Stimulated activated naive CD8-positive, alpha-beta T cell treated with anti-CD3 and anti-CD28 coated beads, Interleukin-15, amount 100 ng/mL, for 72 hours (primary cell): ENCODE data around the gene ZNF662.
A peak's percentile ranks its signal among the peaks of the same experiment; 100 is the strongest.

ENCODE experiments used
- ATAC-seq: fragments of 150-1000 bp; cut with Tn5 transposase; 2 replicates; pipeline ENCODE4 v1.10.0; 2021; ENCODE audit warnings: mild to moderate bottlenecking, moderate library complexity
- DNase-seq, 2 donors: peaks; one replicate each; pipeline ENCODE4 v3.0.0; 2021 to 2022
- H3K27ac Mint-ChIP-seq, 2 donors: one replicate each; pipeline ENCODE4 v1.8.0; 2022; ENCODE audit warnings: mild to moderate bottlenecking in 2 of 2, mixed read lengths in 2 of 2, moderate library complexity in 2 of 2
- H3K27me3 Mint-ChIP-seq: one replicate; pipeline ENCODE4 v1.8.0; 2022; ENCODE audit warnings: mixed read lengths
- H3K4me1 Mint-ChIP-seq: one replicate; pipeline ENCODE4 v1.8.0; 2022; ENCODE audit warnings: mild to moderate bottlenecking, mixed read lengths
- H3K4me3 Mint-ChIP-seq, 2 donors: one replicate each; pipeline ENCODE4 v1.8.0; 2022; ENCODE audit warnings: mild to moderate bottlenecking in 2 of 2, mixed read lengths in 2 of 2, moderate library complexity in 1 of 2
- H3K9me3 Mint-ChIP-seq, 2 donors: one replicate each; pipeline ENCODE4 v1.8.0; 2022; ENCODE audit warnings: mixed read lengths in 2 of 2

Gene ZNF662

GRCh38 chr3:42902257-42902656, 3.7 kb upstream of the ZNF662 start:
- Mint-ChIP-seq H3K4me1 (peaks cover 19% of the 10 kb centered on the region), H3K9me3 (peaks cover 0 to 13% of the 10 kb centered on the region in 2 donors), H3K4me3 (no peak overlapping the region), H3K27me3 (peaks cover 28% of the 10 kb centered on the region), H3K27ac (no peak overlapping the region)
- ATAC-seq (no peak), DNase-seq (no peak)

GRCh38 chr3:42904076-42904475, 1.9 kb upstream of the ZNF662 start:
- H3K4me3 Mint-ChIP-seq = no peak overlapping the region
- H3K27me3 Mint-ChIP-seq = peaks cover 29% of the 10 kb centered on the region
- peaks cover 29% of the 10 kb centered on the region for H3K4me1 Mint-ChIP-seq
- peaks cover 0 to 13% of the 10 kb centered on the region in 2 donors for H3K9me3 Mint-ChIP-seq
- no peak overlapping the region for H3K27ac Mint-ChIP-seq
- ATAC-seq = no peak
- DNase-seq = no peak

DNA sequence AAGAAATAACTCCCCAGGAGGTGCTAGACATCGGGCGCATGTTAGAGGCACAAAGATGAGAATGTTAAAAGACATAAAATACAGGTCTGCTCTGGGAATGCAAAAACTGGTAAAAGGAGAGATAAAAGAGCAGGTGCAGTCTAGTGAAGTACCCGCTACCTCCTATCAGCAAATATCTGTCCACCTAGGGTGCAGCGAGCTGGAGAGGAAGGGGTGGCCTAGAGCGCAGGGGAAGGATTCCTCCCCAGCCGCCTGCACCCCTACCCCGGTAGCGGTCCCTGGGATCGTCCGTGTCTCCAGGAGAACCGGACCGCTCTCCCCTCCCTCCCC, 237 bp upstream of the ZNF662 start:
- Mint-ChIP-seq H3K4me3 (peak overlapping the region; percentile 63 to 74), H3K4me1 (peaks cover 29% of the 10 kb centered on the region), H3K27ac (peak overlapping the region; percentile 94 to 95), H3K9me3 (peaks cover 8 to 17% of the 10 kb centered on the region in 2 donors), H3K27me3 (peaks cover 29% of the 10 kb centered on the region)
- ATAC-seq = peak; percentile 73
- no peak for DNase-seq

- H3K27ac Mint-ChIP-seq = peak overlapping the region in 1 of 2 donors; percentile 5
- H3K9me3 Mint-ChIP-seq = peaks cover 18 to 23% of the 10 kb centered on the region in 2 donors
- H3K4me3 Mint-ChIP-seq = peak overlapping the region; percentile 63 to 74
- peaks cover 29% of the 10 kb centered on the region for H3K4me1 Mint-ChIP-seq
- DNase-seq = no peak
- peaks cover 29% of the 10 kb centered on the region for H3K27me3 Mint-ChIP-seq
- no peak for ATAC-seq
Measured at GRCh38 chr3:42906848-42907183, 874 bp downstream of the ZNF662 start.

DNA sequence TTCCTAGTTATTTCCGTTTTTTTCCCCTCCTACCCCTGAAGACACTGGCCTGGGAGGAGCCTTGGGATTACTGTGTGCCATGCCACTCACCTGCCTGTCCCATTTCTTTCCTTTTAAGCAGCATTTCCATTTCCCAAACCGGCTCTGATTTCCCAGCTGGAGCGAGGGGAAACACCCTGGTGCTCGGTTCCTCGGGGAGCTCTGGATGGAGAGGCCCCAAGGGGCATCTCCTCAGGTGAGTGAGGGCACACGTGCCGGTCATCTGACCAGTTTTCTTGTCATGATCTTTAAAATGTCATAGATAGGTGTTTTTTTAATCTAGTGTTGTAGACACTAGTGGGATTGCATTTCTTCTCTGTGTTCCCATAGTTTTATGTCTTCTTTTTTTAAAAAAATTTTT, 2.7 kb downstream of the ZNF662 start:
- DNase-seq (no peak), ATAC-seq (no peak)
- H3K4me3 Mint-ChIP-seq = no peak overlapping the region
- H3K27me3 Mint-ChIP-seq = peaks cover 26% of the 10 kb centered on the region
- peaks cover 29% of the 10 kb centered on the region for H3K4me1 Mint-ChIP-seq
- H3K27ac Mint-ChIP-seq = peak overlapping the region in 1 of 2 donors; percentile 9
- H3K9me3 Mint-ChIP-seq = peaks cover 27 to 30% of the 10 kb centered on the region in 2 donors

DNA sequence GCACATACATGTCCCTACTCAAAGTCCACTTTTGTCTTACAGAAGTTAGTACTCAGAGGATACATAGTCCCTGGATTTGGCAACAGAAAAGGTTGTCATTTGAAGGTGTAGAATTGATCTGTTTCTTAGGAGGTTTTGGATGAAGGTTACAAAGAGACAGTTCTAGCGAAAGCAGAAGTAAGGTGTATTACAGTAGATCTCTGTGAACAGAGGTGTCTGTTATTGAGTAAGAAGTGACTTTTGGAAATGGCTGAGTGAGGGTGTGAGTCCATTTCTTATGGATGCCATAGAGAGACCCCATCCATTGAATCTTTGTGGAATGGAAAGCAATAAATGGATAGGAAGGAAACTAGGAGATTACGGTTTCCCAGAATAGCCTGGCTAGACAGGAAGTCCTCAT, 5.6 kb downstream of the ZNF662 start:
- Mint-ChIP-seq H3K27me3 (peaks cover 8% of the 10 kb centered on the region), H3K4me3 (no peak overlapping the region), H3K9me3 (peaks cover 42 to 55% of the 10 kb centered on the region in 2 donors), H3K27ac (no peak overlapping the region), H3K4me1 (peaks cover 17% of the 10 kb centered on the region)
- ATAC-seq (peak; percentile 35), DNase-seq (no peak)

GRCh38 chr3:42914771-42915515, 9.0 kb downstream of the ZNF662 start:
- ATAC-seq = no peak
- Mint-ChIP-seq H3K27me3 (no peaks in the 10 kb centered on the region), H3K4me3 (no peak overlapping the region), H3K9me3 (peaks cover 60 to 70% of the 10 kb centered on the region in 2 donors), H3K27ac (no peak overlapping the region), H3K4me1 (no peaks in the 10 kb centered on the region)
- DNase-seq = no peak

GRCh38 chr3:42923606-42924005, 17.7 kb downstream of the ZNF662 start:
- H3K27me3 Mint-ChIP-seq = no peaks in the 10 kb centered on the region
- H3K27ac Mint-ChIP-seq = no peak overlapping the region
- no peak overlapping the region for H3K4me3 Mint-ChIP-seq
- DNase-seq = no peak
- H3K9me3 Mint-ChIP-seq = peaks cover 4 to 19% of the 10 kb centered on the region in 2 donors
- H3K4me1 Mint-ChIP-seq = peaks cover 13% of the 10 kb centered on the region
- no peak for ATAC-seq

GRCh38 chr3:42926310-42926709, 20.4 kb downstream of the ZNF662 start:
- no peak overlapping the region for H3K27ac Mint-ChIP-seq
- H3K4me3 Mint-ChIP-seq = no peak overlapping the region
- H3K27me3 Mint-ChIP-seq = no peaks in the 10 kb centered on the region
- H3K9me3 Mint-ChIP-seq = peaks cover 0 to 9% of the 10 kb centered on the region in 2 donors
- DNase-seq (no peak), ATAC-seq (no peak)
- H3K4me1 Mint-ChIP-seq = peaks cover 13% of the 10 kb centered on the region

GRCh38 chr3:42934111-42934510, 28.2 kb downstream of the ZNF662 start:
- ATAC-seq (no peak), DNase-seq (no peak)
- no peak overlapping the region for H3K27ac Mint-ChIP-seq
- no peak overlapping the region for H3K4me3 Mint-ChIP-seq
- H3K4me1 Mint-ChIP-seq = peaks cover 25% of the 10 kb centered on the region
- no peaks in the 10 kb centered on the region for H3K27me3 Mint-ChIP-seq
- H3K9me3 Mint-ChIP-seq = peaks cover 0 to 10% of the 10 kb centered on the region in 2 donors

DNA sequence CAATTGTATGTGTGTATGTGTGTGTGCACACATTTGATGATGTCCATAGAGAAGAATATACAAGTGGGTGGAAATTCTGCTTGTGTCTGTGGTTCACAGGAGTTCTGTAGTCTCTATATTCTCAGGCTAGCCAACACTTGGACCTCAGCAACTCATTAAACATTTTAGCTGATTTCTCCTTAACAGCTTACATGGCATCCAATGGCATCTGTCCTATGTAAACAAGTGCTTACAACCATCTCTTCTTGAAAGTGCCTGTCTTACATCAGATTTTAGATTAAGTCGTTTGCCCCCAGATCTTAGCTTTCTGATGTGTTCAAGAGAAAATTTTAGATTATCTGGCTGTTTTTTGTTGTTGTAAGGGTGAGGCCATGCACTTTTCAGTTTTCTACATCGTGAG, 29.0 kb downstream of the ZNF662 start:
- ATAC-seq (no peak), DNase-seq (no peak)
- no peaks in the 10 kb centered on the region for H3K27me3 Mint-ChIP-seq
- peaks cover 0 to 10% of the 10 kb centered on the region in 2 donors for H3K9me3 Mint-ChIP-seq
- peaks cover 25% of the 10 kb centered on the region for H3K4me1 Mint-ChIP-seq
- H3K27ac Mint-ChIP-seq = no peak overlapping the region
- H3K4me3 Mint-ChIP-seq = no peak overlapping the region

DNA sequence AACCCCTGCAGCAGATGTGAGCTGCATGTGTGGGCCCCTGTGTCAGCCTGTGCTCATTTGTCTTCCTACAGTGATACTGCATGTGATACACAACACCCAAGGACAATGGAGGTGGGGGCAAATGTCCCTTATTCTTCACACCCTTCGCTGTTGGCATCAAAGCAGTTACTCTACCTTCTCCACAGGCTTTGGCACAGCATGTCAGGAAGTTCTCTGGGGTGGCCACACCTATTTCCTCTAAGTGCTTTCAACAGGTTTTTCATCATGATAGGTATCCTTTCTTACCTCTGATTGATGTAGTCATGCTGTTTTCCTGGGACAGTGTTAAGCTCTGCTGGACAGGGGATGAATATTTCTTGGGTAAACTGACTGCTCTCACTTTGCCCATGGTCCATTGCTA, 29.5 kb downstream of the ZNF662 start:
- H3K9me3 Mint-ChIP-seq = peaks cover 0 to 10% of the 10 kb centered on the region in 2 donors
- DNase-seq (no peak), ATAC-seq (no peak)
- H3K27me3 Mint-ChIP-seq = no peaks in the 10 kb centered on the region
- no peak overlapping the region for H3K27ac Mint-ChIP-seq
- H3K4me3 Mint-ChIP-seq = no peak overlapping the region
- peaks cover 25% of the 10 kb centered on the region for H3K4me1 Mint-ChIP-seq

- peaks cover 25% of the 10 kb centered on the region for H3K4me1 Mint-ChIP-seq
- no peak for ATAC-seq
- H3K27ac Mint-ChIP-seq = no peak overlapping the region
Measured at GRCh38 chr3:42936157-42936981, 30.4 kb downstream of the ZNF662 start.

DNA sequence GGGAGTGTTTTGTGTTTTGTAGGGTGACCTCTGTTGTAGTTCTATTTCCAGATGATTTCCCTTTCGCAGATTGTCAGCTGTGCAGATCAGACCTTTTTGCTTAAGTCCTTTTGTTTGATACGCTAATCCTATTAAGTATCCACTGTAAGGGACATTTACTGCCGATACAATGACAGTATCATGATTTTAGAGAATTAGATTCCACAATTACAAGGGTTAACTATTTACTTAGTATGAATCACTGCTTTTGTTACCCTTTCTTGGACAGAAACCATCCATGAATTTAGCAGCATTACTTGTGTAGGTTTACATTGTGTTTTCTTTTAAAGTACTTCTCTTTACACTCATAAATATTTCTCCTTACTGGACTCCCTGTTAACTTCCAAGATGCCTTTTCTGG, 31.4 kb downstream of the ZNF662 start:
- Mint-ChIP-seq H3K27me3 (no peaks in the 10 kb centered on the region), H3K4me1 (peaks cover 25% of the 10 kb centered on the region), H3K9me3 (peaks cover 0 to 10% of the 10 kb centered on the region in 2 donors), H3K4me3 (no peak overlapping the region), H3K27ac (no peak overlapping the region)
- DNase-seq (no peak), ATAC-seq (no peak)

More at GRCh38 chr3:42936157-42936981, 30.4 kb downstream of the ZNF662 start:
- no peak for DNase-seq
- Mint-ChIP-seq H3K4me3 (peak overlapping the region; percentile 41 to 51), H3K27me3 (no peaks in the 10 kb centered on the region), H3K9me3 (peaks cover 0 to 10% of the 10 kb centered on the region in 2 donors)

GRCh38 chr3:42942693-42943092, 36.8 kb downstream of the ZNF662 start:
- Mint-ChIP-seq H3K4me1 (no peaks in the 10 kb centered on the region), H3K27me3 (no peaks in the 10 kb centered on the region), H3K9me3 (no peaks in the 10 kb centered on the region), H3K4me3 (no peak overlapping the region), H3K27ac (no peak overlapping the region)
- DNase-seq = no peak
- ATAC-seq = no peak

DNA sequence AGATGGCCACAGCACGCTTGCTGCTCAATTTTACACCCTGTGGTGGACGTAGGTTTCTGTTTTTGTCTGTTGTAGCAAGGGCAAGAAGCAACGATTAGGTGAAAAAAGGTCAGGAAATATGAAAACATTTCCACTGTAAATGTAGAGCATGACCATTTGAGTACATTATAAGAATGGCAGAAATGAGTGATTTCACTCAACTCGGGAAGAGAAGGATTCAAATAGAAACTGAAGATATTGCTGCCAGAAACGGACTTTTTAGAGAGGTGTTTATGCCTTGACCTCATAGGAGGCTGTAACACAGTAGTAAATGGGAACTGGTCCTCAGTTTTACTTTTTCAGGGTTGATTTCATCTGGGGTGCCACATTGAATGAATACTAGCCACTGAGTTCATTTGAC, 40.1 kb downstream of the ZNF662 start:
- Mint-ChIP-seq H3K27ac (no peak overlapping the region), H3K4me1 (no peaks in the 10 kb centered on the region), H3K4me3 (no peak overlapping the region), H3K9me3 (no peaks in the 10 kb centered on the region), H3K27me3 (no peaks in the 10 kb centered on the region)
- no peak for ATAC-seq
- DNase-seq = no peak
